ENCODE measurements around the gene APRT. TPM values are rescaled to one million over a fixed set of nuclear protein-coding genes. Genes with fewer than 3 reads are reported as not detected.

APRT gene
- total RNA-seq, 1 donor from 2014 or later, result 198 TPM

- Mint-ChIP-seq H3K36me3 (ENCODE audit: low read depth) (no peaks in the 10 kb centered on the region), H3K27ac (no peak overlapping the region), H3K9me3 (no peaks in the 10 kb centered on the region), H3K4me1 (peaks cover 6% of the 10 kb centered on the region), H3K27me3 (no peaks in the 10 kb centered on the region), H3K4me3 (no peak overlapping the region)
- TF ChIP-seq CTCF (IDR thresholded peaks at IDR 0.05), result no peak
- peak; percentile 43 for ATAC-seq (ENCODE audit: low read depth)
- POLR2A ChIA-PET, result interaction anchor here (0.6 kb wide), 1 partner anchor 425 kb away, joined by 3 read pairs; no protein-coding TSS in a partner anchor
- CTCF ChIA-PET, result interaction anchor here (0.9 to 2.5 kb wide), 4 partner anchors 17 to 402 kb away, joined by 3 to 14 read pairs (median 7); partner anchors contain the start of gene ZNF778
- intact Hi-C loops (cut with micrococcal nuclease), result loop anchor here (1.0 to 10.0 kb wide), 5 partner anchors 41 to 689 kb away; partner anchors contain the start of genes SPG7 and TRAPPC2L
- DNase-seq, result peak; percentile 66
Measured at GRCh38 chr16:88815901-88816589, 4.3 kb upstream of the APRT start.

GRCh38 chr16:88815227-88815626 lies 3.5 kb upstream of the APRT start:
- DNase-seq (no peak), ATAC-seq (ENCODE audit: low read depth) (no peak)
- POLR2A ChIA-PET, result interaction anchor here (0.6 to 1.2 kb wide), 2 partner anchors 42 to 426 kb away, joined by 3 read pairs; partner anchors contain the start of genes GALNS and TRAPPC2L
- H3K36me3 Mint-ChIP-seq (ENCODE audit: low read depth), result no peaks in the 10 kb centered on the region
- no peak for TF ChIP-seq CTCF (IDR thresholded peaks at IDR 0.05)
- H3K4me3 Mint-ChIP-seq, result no peak overlapping the region
- no peak overlapping the region for H3K27ac Mint-ChIP-seq
- no peaks in the 10 kb centered on the region for H3K27me3 Mint-ChIP-seq
- CTCF ChIA-PET, result interaction anchor here (0.9 to 2.5 kb wide), 4 partner anchors 18 to 403 kb away, joined by 3 to 14 read pairs (median 7); partner anchors contain the start of gene ZNF778
- H3K9me3 Mint-ChIP-seq, result no peaks in the 10 kb centered on the region
- intact Hi-C loops (cut with micrococcal nuclease), result loop anchor here (10.0 kb wide), 1 partner anchor 690 kb away; the partner anchor contains the start of gene SPG7
- H3K4me1 Mint-ChIP-seq, result peaks cover 14% of the 10 kb centered on the region

- H3K27me3 Mint-ChIP-seq, result no peaks in the 10 kb centered on the region
- H3K4me1 Mint-ChIP-seq, result peaks cover 17% of the 10 kb centered on the region
- ATAC-seq (ENCODE audit: low read depth) (no peak), DNase-seq (no peak)
- no peaks in the 10 kb centered on the region for H3K9me3 Mint-ChIP-seq
- no peak overlapping the region for H3K4me3 Mint-ChIP-seq
- H3K36me3 Mint-ChIP-seq (ENCODE audit: low read depth), result peaks cover 4% of the 10 kb centered on the region
- no peak overlapping the region for H3K27ac Mint-ChIP-seq
- TF ChIP-seq CTCF (IDR thresholded peaks at IDR 0.05), result no peak
- intact Hi-C loops (cut with micrococcal nuclease), result loop anchor here (10.0 kb wide), 1 partner anchor 691 kb away; the partner anchor contains the start of gene SPG7
- POLR2A ChIA-PET, result interaction anchor here (1.2 kb wide), 1 partner anchor 43 kb away, joined by 3 read pairs; the partner anchor contains the start of genes GALNS and TRAPPC2L
- CTCF ChIA-PET, result interaction anchor here (2.2 kb wide), 1 partner anchor 77 kb away, joined by 14 read pairs; no protein-coding TSS in a partner anchor
Measured at GRCh38 chr16:88814144-88814502, 2.4 kb upstream of the APRT start.

GRCh38 chr16:88813269-88814143 lies 1.8 kb upstream of the APRT start:
- TF ChIP-seq CTCF (IDR thresholded peaks at IDR 0.05), result no peak
- Mint-ChIP-seq H3K4me1 (peaks cover 17% of the 10 kb centered on the region), H3K9me3 (no peaks in the 10 kb centered on the region), H3K4me3 (no peak overlapping the region), H3K36me3 (ENCODE audit: low read depth) (peaks cover 7% of the 10 kb centered on the region), H3K27me3 (no peaks in the 10 kb centered on the region), H3K27ac (no peak overlapping the region)
- ATAC-seq (ENCODE audit: low read depth), result no peak
- ChIA-PET POLR2A (interaction anchor here (0.6 to 6.0 kb wide), 6 partner anchors 10 to 678 kb away, joined by 6 to 52 read pairs (median 16); partner anchors contain the start of genes CDT1, PIEZO1 and ZNF778), CTCF (interaction anchor here (0.9 to 2.2 kb wide), 4 partner anchors 63 to 354 kb away, joined by 3 to 14 read pairs (median 3); no protein-coding TSS in a partner anchor)
- intact Hi-C loops (cut with micrococcal nuclease), result loop anchor here (2.0 to 10.0 kb wide), 2 partner anchors 691 to 747 kb away; partner anchors contain the start of genes RPL13 and SPG7
- no peak for DNase-seq

All from activated B cell treated with CpG ODN at 0.5 μM for 24 hours (primary cell).